ENCODE data around the gene TTLL8.

Gene TTLL8

GRCh38 chr22:50058061-50058905 is at the start of gene TTLL8:
TTLL8 (minus strand) TSS chr22:50058298.
- TF ChIP-seq CTCF (conservative IDR thresholded peaks at IDR 0.05; ENCODE audit: low read depth, low read length): no peak

GRCh38 chr22:50107529-50107928 is 49.4 kb upstream of the TTLL8 start:
- Histone ChIP-seq H3K27ac (no peak overlapping the region), H3K4me1 (ENCODE audit: low read depth, poor library complexity, severe bottlenecking) (no peaks in the 10 kb centered on the region), H3K27me3 (ENCODE audit: insufficient read depth, low read depth) (no peaks in the 10 kb centered on the region), H3K4me2 (no peak overlapping the region), H3K36me3 (ENCODE audit: insufficient read depth) (no peaks in the 10 kb centered on the region), H3K9ac (no peak overlapping the region), H3K4me3 (IDR thresholded peaks at IDR 0.05; ENCODE audit: insufficient read depth, low read depth, low read length) (no peak overlapping the region), H3K79me2 (ENCODE audit: insufficient read depth, low read depth) (no peaks in the 10 kb centered on the region), H2AFZ (ENCODE audit: low read depth) (no peak overlapping the region), H4K20me1 (ENCODE audit: insufficient read depth) (no peaks in the 10 kb centered on the region)
- no peak for TF ChIP-seq CTCF (conservative IDR thresholded peaks at IDR 0.05; ENCODE audit: low read depth, low read length)

More at GRCh38 chr22:50058061-50058905, at the start of gene TTLL8:
- Histone ChIP-seq H3K4me2 (peak within 1 kb of the TSS; percentile 33; the same call in 1 of the 2 replicates), H3K27ac (no peak within 1 kb of the TSS), H3K27me3 (ENCODE audit: insufficient read depth, low read depth) (no peaks in the 10 kb centered on the region), H3K4me3 (IDR thresholded peaks at IDR 0.05; ENCODE audit: insufficient read depth, low read depth, low read length) (no peak within 1 kb of the TSS), H2AFZ (ENCODE audit: low read depth) (peak within 1 kb of the TSS; percentile 44; the same call in 1 of the 2 replicates), H3K36me3 (ENCODE audit: insufficient read depth) (no peaks in the 10 kb centered on the region), H3K9ac (no peak within 1 kb of the TSS; the same call in 1 of the 2 replicates), H4K20me1 (ENCODE audit: insufficient read depth) (no peaks in the 10 kb centered on the region), H3K4me1 (ENCODE audit: low read depth, poor library complexity, severe bottlenecking) (no peaks in the 10 kb centered on the region), H3K79me2 (ENCODE audit: insufficient read depth, low read depth) (no peaks in the 10 kb centered on the region)

- Histone ChIP-seq H4K20me1 (ENCODE audit: insufficient read depth) (no peaks in the 10 kb centered on the region), H3K27ac (no peak overlapping the region), H3K4me3 (IDR thresholded peaks at IDR 0.05; ENCODE audit: insufficient read depth, low read depth, low read length) (no peak overlapping the region), H3K9ac (no peak overlapping the region), H3K79me2 (ENCODE audit: insufficient read depth, low read depth) (no peaks in the 10 kb centered on the region), H3K4me2 (no peak overlapping the region), H3K4me1 (ENCODE audit: low read depth, poor library complexity, severe bottlenecking) (no peaks in the 10 kb centered on the region), H2AFZ (ENCODE audit: low read depth) (no peak overlapping the region), H3K27me3 (ENCODE audit: insufficient read depth, low read depth) (no peaks in the 10 kb centered on the region), H3K36me3 (ENCODE audit: insufficient read depth) (no peaks in the 10 kb centered on the region)
- TF ChIP-seq CTCF (conservative IDR thresholded peaks at IDR 0.05; ENCODE audit: low read depth, low read length): no peak
Measured at GRCh38 chr22:50105208-50106100, 47.4 kb upstream of the TTLL8 start.

GRCh38 chr22:50104141-50104544 is 46.0 kb upstream of the TTLL8 start:
- no peaks in the 10 kb centered on the region for H3K27me3 ChIP-seq (ENCODE audit: insufficient read depth, low read depth)
- no peaks in the 10 kb centered on the region for H3K79me2 ChIP-seq (ENCODE audit: insufficient read depth, low read depth)
- H3K4me2 ChIP-seq: no peak overlapping the region
- no peaks in the 10 kb centered on the region for H3K4me1 ChIP-seq (ENCODE audit: low read depth, poor library complexity, severe bottlenecking)
- H3K9ac ChIP-seq: no peak overlapping the region
- no peak overlapping the region for H3K4me3 ChIP-seq (IDR thresholded peaks at IDR 0.05; ENCODE audit: insufficient read depth, low read depth, low read length)
- TF ChIP-seq CTCF (conservative IDR thresholded peaks at IDR 0.05; ENCODE audit: low read depth, low read length): no peak
- H3K36me3 ChIP-seq (ENCODE audit: insufficient read depth): no peaks in the 10 kb centered on the region
- H4K20me1 ChIP-seq (ENCODE audit: insufficient read depth): no peaks in the 10 kb centered on the region
- no peak overlapping the region for H3K27ac ChIP-seq
- no peak overlapping the region for H2AFZ ChIP-seq (ENCODE audit: low read depth)
